ENCODE results near the gene CRIP2.
A peak's percentile ranks its signal among the peaks of the same experiment; 100 is the strongest.

Gene CRIP2

GRCh38 chr14:105467249-105467941 is 7.2 kb upstream of the CRIP2 start:
- H3K4me3 ChIP-seq (ENCODE audit: low read depth in 1 of 2, low read length in 2 of 2): no peak overlapping the region
- H3K27ac ChIP-seq (ENCODE audit: low read length): no peak overlapping the region
- H3K27me3 ChIP-seq (ENCODE audit: low read depth, low read length): no peaks in the 10 kb centered on the region
- H3K4me1 ChIP-seq (ENCODE audit: control insufficient read depth in 1 of 2, insufficient read depth in 2 of 2, low read length in 2 of 2): peaks cover 0 to 32% of the 10 kb centered on the region in 2 donors
- H3K36me3 ChIP-seq (ENCODE audit: control insufficient read depth in 1 of 2, insufficient read depth in 2 of 2, low read length in 2 of 2): peaks cover 0 to 54% of the 10 kb centered on the region in 2 donors
- H3K9me3 ChIP-seq (ENCODE audit: control insufficient read depth in 1 of 2, low read length in 2 of 2): no peaks in the 10 kb centered on the region

- Histone ChIP-seq H3K27ac (ENCODE audit: low read length) (no peak overlapping the region), H3K36me3 (ENCODE audit: control insufficient read depth in 1 of 2, insufficient read depth in 2 of 2, low read length in 2 of 2) (peaks cover 0 to 49% of the 10 kb centered on the region in 2 donors), H3K9me3 (ENCODE audit: control insufficient read depth in 1 of 2, low read length in 2 of 2) (no peaks in the 10 kb centered on the region), H3K27me3 (ENCODE audit: low read depth, low read length) (no peaks in the 10 kb centered on the region), H3K4me3 (ENCODE audit: low read depth in 1 of 2, low read length in 2 of 2) (no peak overlapping the region), H3K4me1 (ENCODE audit: control insufficient read depth in 1 of 2, insufficient read depth in 2 of 2, low read length in 2 of 2) (peaks cover 0 to 38% of the 10 kb centered on the region in 2 donors)
These were observed 6.6 kb upstream of the CRIP2 start for GRCh38 chr14:105467942-105468471.

- Histone ChIP-seq H3K27me3 (ENCODE audit: low read depth, low read length) (no peaks in the 10 kb centered on the region), H3K36me3 (ENCODE audit: control insufficient read depth in 1 of 2, insufficient read depth in 2 of 2, low read length in 2 of 2) (peaks cover 0 to 41% of the 10 kb centered on the region in 2 donors), H3K27ac (ENCODE audit: low read length) (no peak overlapping the region), H3K4me3 (ENCODE audit: low read depth in 1 of 2, low read length in 2 of 2) (no peak overlapping the region), H3K9me3 (ENCODE audit: control insufficient read depth in 1 of 2, low read length in 2 of 2) (no peaks in the 10 kb centered on the region), H3K4me1 (ENCODE audit: control insufficient read depth in 1 of 2, insufficient read depth in 2 of 2, low read length in 2 of 2) (peaks cover 0 to 43% of the 10 kb centered on the region in 2 donors)
These were observed 5.9 kb upstream of the CRIP2 start for GRCh38 chr14:105468621-105469241.

- no peak overlapping the region for H3K4me3 ChIP-seq (ENCODE audit: low read depth in 1 of 2, low read length in 2 of 2)
- no peaks in the 10 kb centered on the region for H3K27me3 ChIP-seq (ENCODE audit: low read depth, low read length)
- peaks cover 0 to 32% of the 10 kb centered on the region in 2 donors for H3K36me3 ChIP-seq (ENCODE audit: control insufficient read depth in 1 of 2, insufficient read depth in 2 of 2, low read length in 2 of 2)
- peaks cover 0 to 45% of the 10 kb centered on the region in 2 donors for H3K4me1 ChIP-seq (ENCODE audit: control insufficient read depth in 1 of 2, insufficient read depth in 2 of 2, low read length in 2 of 2)
- H3K27ac ChIP-seq (ENCODE audit: low read length): no peak overlapping the region
- no peaks in the 10 kb centered on the region for H3K9me3 ChIP-seq (ENCODE audit: control insufficient read depth in 1 of 2, low read length in 2 of 2)
These were observed 4.9 kb upstream of the CRIP2 start for GRCh38 chr14:105469456-105470349.

- H3K4me1 ChIP-seq (ENCODE audit: control insufficient read depth in 1 of 2, insufficient read depth in 2 of 2, low read length in 2 of 2): peaks cover 0 to 54% of the 10 kb centered on the region in 2 donors
These were observed 4.0 kb upstream of the CRIP2 start for GRCh38 chr14:105470350-105471296.

GRCh38 chr14:105471297-105471821 is 3.3 kb upstream of the CRIP2 start:
- peaks cover 0 to 59% of the 10 kb centered on the region in 2 donors for H3K4me1 ChIP-seq (ENCODE audit: control insufficient read depth in 1 of 2, insufficient read depth in 2 of 2, low read length in 2 of 2)
- H3K27me3 ChIP-seq (ENCODE audit: low read depth, low read length): peaks cover 12% of the 10 kb centered on the region
- H3K36me3 ChIP-seq (ENCODE audit: control insufficient read depth in 1 of 2, insufficient read depth in 2 of 2, low read length in 2 of 2): peaks cover 0 to 18% of the 10 kb centered on the region in 2 donors
- H3K9me3 ChIP-seq (ENCODE audit: control insufficient read depth in 1 of 2, low read length in 2 of 2): no peaks in the 10 kb centered on the region
- H3K27ac ChIP-seq (ENCODE audit: low read length): no peak overlapping the region
- H3K4me3 ChIP-seq (ENCODE audit: low read depth in 1 of 2, low read length in 2 of 2): no peak overlapping the region

More at GRCh38 chr14:105470350-105471296, 4.0 kb upstream of the CRIP2 start:
- Histone ChIP-seq H3K9me3 (ENCODE audit: control insufficient read depth in 1 of 2, low read length in 2 of 2) (no peaks in the 10 kb centered on the region), H3K27ac (ENCODE audit: low read length) (no peak overlapping the region), H3K4me3 (ENCODE audit: low read depth in 1 of 2, low read length in 2 of 2) (no peak overlapping the region), H3K36me3 (ENCODE audit: control insufficient read depth in 1 of 2, insufficient read depth in 2 of 2, low read length in 2 of 2) (peaks cover 0 to 24% of the 10 kb centered on the region in 2 donors), H3K27me3 (ENCODE audit: low read depth, low read length) (peaks cover 4% of the 10 kb centered on the region)

GRCh38 chr14:105471823-105472485 is 2.7 kb upstream of the CRIP2 start:
- no peaks in the 10 kb centered on the region for H3K9me3 ChIP-seq (ENCODE audit: control insufficient read depth in 1 of 2, low read length in 2 of 2)
- peaks cover 0 to 13% of the 10 kb centered on the region in 2 donors for H3K36me3 ChIP-seq (ENCODE audit: control insufficient read depth in 1 of 2, insufficient read depth in 2 of 2, low read length in 2 of 2)
- H3K27me3 ChIP-seq (ENCODE audit: low read depth, low read length): peaks cover 18% of the 10 kb centered on the region
- H3K4me3 ChIP-seq (ENCODE audit: low read depth in 1 of 2, low read length in 2 of 2): no peak overlapping the region
- peaks cover 0 to 65% of the 10 kb centered on the region in 2 donors for H3K4me1 ChIP-seq (ENCODE audit: control insufficient read depth in 1 of 2, insufficient read depth in 2 of 2, low read length in 2 of 2)
- no peak overlapping the region for H3K27ac ChIP-seq (ENCODE audit: low read length)

GRCh38 chr14:105472486-105472991 is 2.1 kb upstream of the CRIP2 start:
- Histone ChIP-seq H3K4me1 (ENCODE audit: control insufficient read depth in 1 of 2, insufficient read depth in 2 of 2, low read length in 2 of 2) (peaks cover 0 to 71% of the 10 kb centered on the region in 2 donors), H3K9me3 (ENCODE audit: control insufficient read depth in 1 of 2, low read length in 2 of 2) (no peaks in the 10 kb centered on the region), H3K36me3 (ENCODE audit: control insufficient read depth in 1 of 2, insufficient read depth in 2 of 2, low read length in 2 of 2) (peaks cover 0 to 10% of the 10 kb centered on the region in 2 donors), H3K27ac (ENCODE audit: low read length) (no peak overlapping the region), H3K27me3 (ENCODE audit: low read depth, low read length) (peaks cover 21% of the 10 kb centered on the region), H3K4me3 (ENCODE audit: low read depth in 1 of 2, low read length in 2 of 2) (no peak overlapping the region)

GRCh38 chr14:105473033-105473676 is 1.5 kb upstream of the CRIP2 start:
- H3K4me3 ChIP-seq (ENCODE audit: low read depth in 1 of 2, low read length in 2 of 2): peak overlapping the region; percentile 11 to 70
- peaks cover 0 to 69% of the 10 kb centered on the region in 2 donors for H3K4me1 ChIP-seq (ENCODE audit: control insufficient read depth in 1 of 2, insufficient read depth in 2 of 2, low read length in 2 of 2)
- H3K27ac ChIP-seq (ENCODE audit: low read length): no peak overlapping the region
- H3K27me3 ChIP-seq (ENCODE audit: low read depth, low read length): peaks cover 21% of the 10 kb centered on the region
- no peaks in the 10 kb centered on the region for H3K9me3 ChIP-seq (ENCODE audit: control insufficient read depth in 1 of 2, low read length in 2 of 2)
- H3K36me3 ChIP-seq (ENCODE audit: control insufficient read depth in 1 of 2, insufficient read depth in 2 of 2, low read length in 2 of 2): peaks cover 0 to 11% of the 10 kb centered on the region in 2 donors
